Measurements from ENCODE around the gene KLHL15.
A peak's percentile ranks its signal among the peaks of the same experiment; 100 is the strongest.
"Not testable (repeated sequence)": the region's sequence is repeated elsewhere in the genome, so short reads cannot be mapped to it uniquely, and the experiment has no call there.

Gene KLHL15

GRCh38 chrX:24027086-24027485, at the start of gene KLHL15:
Gene KLHL15 (minus strand): TSS chrX:24027186. CDS start chrX:24006693, 20,493 bp downstream.
- DNase-seq = no peak

GRCh38 chrX:24069877-24070276, 42.9 kb upstream of the KLHL15 start:
- no peak for DNase-seq

GRCh38 chrX:24063488-24063887, 36.5 kb upstream of the KLHL15 start:
- DNase-seq = no peak

GRCh38 chrX:24055043-24055356, 28.0 kb upstream of the KLHL15 start:
- no peak for DNase-seq

GRCh38 chrX:24054182-24055042, 27.4 kb upstream of the KLHL15 start, which contains the start of gene EIF2S3:
Gene EIF2S3 (plus strand): TSS chrX:24054956. CDS start chrX:24054969, 13 bp downstream.
- peak; percentile 10 to 97 (median 85) for DNase-seq

GRCh38 chrX:24050522-24051318, 23.7 kb upstream of the KLHL15 start:
- not testable (repeated sequence) for DNase-seq

- DNase-seq = not testable (repeated sequence)
Observed at GRCh38 chrX:24049643-24050042, 22.7 kb upstream of the KLHL15 start.

GRCh38 chrX:24046060-24046459, 19.1 kb upstream of the KLHL15 start:
- DNase-seq = not testable (repeated sequence)

- DNase-seq = no peak
Observed at GRCh38 chrX:24037729-24038128, 10.7 kb upstream of the KLHL15 start.

GRCh38 chrX:24034485-24034884, 7.5 kb upstream of the KLHL15 start:
- no peak for DNase-seq

- DNase-seq = no peak
Observed at GRCh38 chrX:24030597-24030996, 3.6 kb upstream of the KLHL15 start.

GRCh38 chrX:24027985-24028384, 999 bp upstream of the KLHL15 start:
- DNase-seq = no peak

- peak in 1 of 56 donors; percentile 2 for DNase-seq
Observed at GRCh38 chrX:24026432-24026831, 554 bp downstream of the KLHL15 start.

GRCh38 chrX:24025741-24026403, 1.1 kb downstream of the KLHL15 start:
- peak in 17 of 56 donors; percentile 2 to 66 (median 30) for DNase-seq

GRCh38 chrX:24024819-24025740, 1.9 kb downstream of the KLHL15 start:
- peak in 55 of 56 donors; percentile 6 to 93 (median 75) for DNase-seq

GRCh38 chrX:24023972-24024669, 2.9 kb downstream of the KLHL15 start:
- DNase-seq = peak in 1 of 56 donors; percentile 0

- DNase-seq = no peak
Observed at GRCh38 chrX:24023544-24023943, 3.4 kb downstream of the KLHL15 start.

- no peak for DNase-seq
Observed at GRCh38 chrX:24020306-24020876, 6.6 kb downstream of the KLHL15 start.

- DNase-seq = no peak
Observed at GRCh38 chrX:24019448-24019847, 7.5 kb downstream of the KLHL15 start.

GRCh38 chrX:24018809-24019208, 8.2 kb downstream of the KLHL15 start:
- no peak for DNase-seq

Measured in nucleus accumbens (tissue), 56 donors.